HFF-Myc (cell line): ENCODE measurements around the gene SLC25A10.

ENCODE experiments used
- DNase-seq: peaks from one replicate; pipeline ENCODE4 v3.0.0-alpha.2; 2011; ENCODE audit warnings: low read depth; ENCODE audit errors: extremely low read depth
- H3K4me3 ChIP-seq: replicated peaks from 2 replicates; pipeline ENCODE4 v1.5.1; 2011; ENCODE audit warnings: low read depth, mild to moderate bottlenecking, control low read depth, low read length
- CTCF ChIP-seq: IDR thresholded peaks from 2 replicates; pipeline ENCODE4 v1.5.1; 2012; ENCODE audit warnings: mild to moderate bottlenecking, low read depth, low read length, control low read depth; ENCODE audit errors: missing control alignments

The SLC25A10 gene

GRCh38 chr17:81712468-81713003 lies 452 bp downstream of the SLC25A10 start:
- peak overlapping the region; percentile 65 for H3K4me3 ChIP-seq
- TF ChIP-seq CTCF: no peak
- no peak for DNase-seq

- H3K4me3 ChIP-seq: peak overlapping the region; percentile 65
- no peak for DNase-seq
- no peak for TF ChIP-seq CTCF
Observed at GRCh38 chr17:81713004-81713555, 996 bp downstream of the SLC25A10 start.

GRCh38 chr17:81713556-81714411 lies 1.7 kb downstream of the SLC25A10 start:
- no peak for TF ChIP-seq CTCF
- H3K4me3 ChIP-seq: peak overlapping the region; percentile 65
- DNase-seq: no peak

- DNase-seq: no peak
- H3K4me3 ChIP-seq: no peak overlapping the region; the same call in 1 of the 2 replicates
- TF ChIP-seq CTCF: no peak
Observed at GRCh38 chr17:81714412-81715106, 2.5 kb downstream of the SLC25A10 start.

GRCh38 chr17:81715107-81715871 lies 3.2 kb downstream of the SLC25A10 start:
- DNase-seq: no peak
- no peak overlapping the region for H3K4me3 ChIP-seq
- no peak for TF ChIP-seq CTCF
